BE2C (cell line): ENCODE measurements around the gene CD82.

Experiments used
- DNase-seq: peaks from one replicate; pipeline ENCODE4 v3.0.0-alpha.2; 2020
- H3K27me3 ChIP-seq: fragments of 250-450 bp; sonication (Bioruptor Pico); 2 replicates; pipeline ENCODE4 v1.5.1; 2020; ENCODE audit warnings: mild to moderate bottlenecking
- H3K36me3 ChIP-seq: fragments of 250-450 bp; sonication (Bioruptor Pico); 2 replicates; pipeline ENCODE4 v1.5.1; 2020; ENCODE audit warnings: mild to moderate bottlenecking
- H3K4me1 ChIP-seq: fragments of 250-450 bp; sonication (Bioruptor Pico); 2 replicates; pipeline ENCODE4 v1.5.1; 2020
- H3K4me3 ChIP-seq: 2 replicates; pipeline ENCODE4 v1.5.1; 2011; ENCODE audit warnings: low read depth, low read length
- H3K9me3 ChIP-seq: fragments of 250-450 bp; sonication (Bioruptor Pico); 2 replicates; pipeline ENCODE4 v1.5.1; 2020
- TF ChIP-seq, protein P1 (sequence below): IDR thresholded peaks from 2 replicates; pipeline ENCODE4 v1.5.1; 2012; ENCODE audit warnings: mild to moderate bottlenecking, low read depth, low read length

CD82 gene

GRCh38 chr11:44527476-44527875 is 38.0 kb upstream of the CD82 start:
- TF ChIP-seq, protein P1, sequence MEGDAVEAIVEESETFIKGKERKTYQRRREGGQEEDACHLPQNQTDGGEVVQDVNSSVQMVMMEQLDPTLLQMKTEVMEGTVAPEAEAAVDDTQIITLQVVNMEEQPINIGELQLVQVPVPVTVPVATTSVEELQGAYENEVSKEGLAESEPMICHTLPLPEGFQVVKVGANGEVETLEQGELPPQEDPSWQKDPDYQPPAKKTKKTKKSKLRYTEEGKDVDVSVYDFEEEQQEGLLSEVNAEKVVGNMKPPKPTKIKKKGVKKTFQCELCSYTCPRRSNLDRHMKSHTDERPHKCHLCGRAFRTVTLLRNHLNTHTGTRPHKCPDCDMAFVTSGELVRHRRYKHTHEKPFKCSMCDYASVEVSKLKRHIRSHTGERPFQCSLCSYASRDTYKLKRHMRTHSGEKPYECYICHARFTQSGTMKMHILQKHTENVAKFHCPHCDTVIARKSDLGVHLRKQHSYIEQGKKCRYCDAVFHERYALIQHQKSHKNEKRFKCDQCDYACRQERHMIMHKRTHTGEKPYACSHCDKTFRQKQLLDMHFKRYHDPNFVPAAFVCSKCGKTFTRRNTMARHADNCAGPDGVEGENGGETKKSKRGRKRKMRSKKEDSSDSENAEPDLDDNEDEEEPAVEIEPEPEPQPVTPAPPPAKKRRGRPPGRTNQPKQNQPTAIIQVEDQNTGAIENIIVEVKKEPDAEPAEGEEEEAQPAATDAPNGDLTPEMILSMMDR: no peak
- no peaks in the 10 kb centered on the region for H3K9me3 ChIP-seq
- H3K4me3 ChIP-seq: no peak overlapping the region
- H3K27me3 ChIP-seq: no peaks in the 10 kb centered on the region
- H3K36me3 ChIP-seq: no peaks in the 10 kb centered on the region
- DNase-seq: no peak
- no peaks in the 10 kb centered on the region for H3K4me1 ChIP-seq

DNA sequence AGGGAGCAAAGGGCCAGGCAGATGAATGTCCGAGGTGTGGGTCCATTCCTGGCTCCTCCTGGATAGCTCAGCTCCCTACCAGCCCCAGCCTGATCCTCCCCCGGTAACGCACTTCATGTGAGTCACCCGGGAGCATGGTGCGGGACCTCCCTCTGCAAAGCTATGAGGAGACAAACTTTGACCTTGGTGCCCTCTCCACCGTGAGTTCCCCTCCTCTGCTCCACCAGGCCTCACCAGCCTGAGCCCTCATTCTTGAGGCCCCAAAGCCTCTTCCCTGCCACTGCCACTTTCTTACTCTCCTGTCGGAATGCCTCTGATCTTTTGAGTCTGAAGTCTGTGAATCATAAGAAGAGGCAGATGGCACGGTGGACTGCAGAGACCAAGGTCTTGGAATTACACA is 37.4 kb upstream of the CD82 start:
- Histone ChIP-seq H3K4me1 (no peaks in the 10 kb centered on the region), H3K4me3 (no peak overlapping the region), H3K9me3 (no peaks in the 10 kb centered on the region), H3K36me3 (no peaks in the 10 kb centered on the region), H3K27me3 (no peaks in the 10 kb centered on the region)
- no peak for DNase-seq
- TF ChIP-seq, protein P1: no peak

DNA sequence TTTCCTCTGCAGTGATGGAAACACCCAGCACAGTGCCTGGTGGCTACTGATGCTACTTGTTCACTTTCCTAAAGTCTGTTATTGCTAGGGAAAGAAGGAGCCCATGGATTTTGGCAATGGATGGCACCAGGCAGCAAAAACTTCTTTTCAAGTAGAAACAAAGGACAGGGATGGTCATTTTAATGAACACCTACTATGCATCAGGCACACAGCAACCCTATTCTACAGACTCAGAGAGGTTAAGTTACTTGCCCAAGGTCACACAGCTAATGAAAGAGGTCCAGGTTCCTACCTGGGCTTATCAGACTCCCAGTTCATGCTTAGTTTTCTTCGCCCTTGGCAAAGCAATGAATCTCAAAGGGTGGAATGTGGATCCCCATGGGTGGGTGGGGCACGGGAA is 36.9 kb upstream of the CD82 start:
- no peaks in the 10 kb centered on the region for H3K27me3 ChIP-seq
- H3K4me3 ChIP-seq: no peak overlapping the region
- TF ChIP-seq, protein P1: no peak
- H3K9me3 ChIP-seq: no peaks in the 10 kb centered on the region
- H3K36me3 ChIP-seq: no peaks in the 10 kb centered on the region
- no peaks in the 10 kb centered on the region for H3K4me1 ChIP-seq
- no peak for DNase-seq

- Histone ChIP-seq H3K27me3 (no peaks in the 10 kb centered on the region), H3K9me3 (no peaks in the 10 kb centered on the region), H3K4me1 (no peaks in the 10 kb centered on the region), H3K4me3 (no peak overlapping the region), H3K36me3 (no peaks in the 10 kb centered on the region)
- TF ChIP-seq, protein P1: no peak
- DNase-seq: no peak
Measured at GRCh38 chr11:44529895-44530412, 35.5 kb upstream of the CD82 start.

GRCh38 chr11:44530413-44531115 is 34.9 kb upstream of the CD82 start:
- no peak for DNase-seq
- no peaks in the 10 kb centered on the region for H3K4me1 ChIP-seq
- H3K27me3 ChIP-seq: no peaks in the 10 kb centered on the region

DNA sequence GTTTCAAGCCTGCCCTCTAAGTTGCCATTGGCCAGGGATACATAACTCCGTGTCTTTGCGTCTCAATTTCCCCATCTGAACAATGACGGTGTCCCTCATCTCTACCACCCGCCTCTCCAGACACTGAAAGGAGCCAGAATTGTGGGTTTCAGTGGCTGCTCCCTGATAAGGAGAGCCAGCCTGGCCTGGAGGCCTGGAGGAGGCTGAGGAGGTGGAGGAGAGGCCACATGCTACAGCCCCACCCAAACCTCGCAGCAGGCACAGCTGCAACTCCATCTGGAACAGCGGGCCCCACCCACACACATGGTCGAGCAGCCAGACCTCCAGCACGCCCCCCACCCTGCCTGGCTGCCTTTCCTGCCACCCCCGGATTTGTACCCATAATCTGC is 34.4 kb upstream of the CD82 start:
- Histone ChIP-seq H3K27me3 (no peaks in the 10 kb centered on the region), H3K9me3 (no peaks in the 10 kb centered on the region), H3K4me1 (no peaks in the 10 kb centered on the region), H3K4me3 (no peak overlapping the region), H3K36me3 (no peaks in the 10 kb centered on the region)
- TF ChIP-seq, protein P1: no peak
- no peak for DNase-seq

More at GRCh38 chr11:44530413-44531115, 34.9 kb upstream of the CD82 start:
- H3K36me3 ChIP-seq: no peaks in the 10 kb centered on the region
- TF ChIP-seq, protein P1: no peak
- no peak overlapping the region for H3K4me3 ChIP-seq
- no peaks in the 10 kb centered on the region for H3K9me3 ChIP-seq
